OCI-LY3 (cell line): Measurements from ENCODE around the gene HGS.

ENCODE experiments used
- H2AFZ ChIP-seq: fragments of 200-600, 300-600 bp; shearing (Covaris generic); 2 replicates; pipeline ENCODE4 v1.6.0; 2014; ENCODE audit warnings: antibody characterized with exemption, low read depth, low read length
- H3K27ac ChIP-seq: fragments of 200-600, 300-600 bp; sonication (generic); 2 replicates; pipeline ENCODE4 v1.5.1; 2014; ENCODE audit warnings: mild to moderate bottlenecking, low read length, moderate library complexity, mixed read lengths
- H3K27me3 ChIP-seq: fragments of 200-600, 300-600 bp; sonication (generic); 2 replicates; pipeline ENCODE4 v1.6.1; 2014; ENCODE audit warnings: low read depth, low read length, mixed read lengths
- H3K36me3 ChIP-seq: fragments of 200-600, 300-600 bp; sonication (generic); replicated peaks from 2 replicates; pipeline ENCODE3; 2014; ENCODE audit warnings: low read depth, low read length, mixed read lengths
- H3K4me1 ChIP-seq: fragments of 300-600, 200-600 bp; sonication (generic); 2 replicates; pipeline ENCODE4 v1.6.1; 2014; ENCODE audit warnings: low read length, mixed read lengths
- H3K4me2 ChIP-seq: fragments of 200-600, 300-600 bp; sonication (generic); 2 replicates; pipeline ENCODE4 v1.6.1; 2014; ENCODE audit warnings: low read length, mixed read lengths
- H3K4me3 ChIP-seq: fragments of 300-600, 200-600 bp; sonication (generic); 2 replicates; pipeline ENCODE4 v1.5.1; 2014; ENCODE audit warnings: antibody characterized with exemption, mild to moderate bottlenecking, low read length, moderate library complexity
- H3K79me2 ChIP-seq: fragments of 300-600, 200-600 bp; shearing (Covaris generic); 2 replicates; pipeline ENCODE4 v1.6.1; 2014; ENCODE audit warnings: mild to moderate bottlenecking, low read length, mixed read lengths
- H3K9ac ChIP-seq: fragments of 300-600, 200-600 bp; shearing (Covaris generic); 2 replicates; pipeline ENCODE4 v1.6.0; 2014; ENCODE audit warnings: mild to moderate bottlenecking, low read length, moderate library complexity
- H3K9me3 ChIP-seq: fragments of 200-600, 300-600 bp; shearing (Covaris generic); 2 replicates; pipeline ENCODE4 v1.6.1; 2014; ENCODE audit warnings: low read length, mixed read lengths; ENCODE audit not compliant: insufficient read depth
- H4K20me1 ChIP-seq: fragments of 200-600, 300-600 bp; sonication (generic); 2 replicates; pipeline ENCODE4 v1.6.1; 2016; ENCODE audit warnings: low read length, mixed read lengths; ENCODE audit not compliant: insufficient read depth
- EZH2phosphoT487 ChIP-seq: fragments of 200-600 bp; shearing (Covaris generic); IDR thresholded peaks from 2 replicates; pipeline ENCODE4 v1.6.1; 2018; ENCODE audit warnings: antibody characterized with exemption, mixed run types, low read depth
- TF ChIP-seq, protein P1 (sequence below): fragments of 200-600, 300-600 bp; sonication (generic); IDR thresholded peaks from 2 replicates; pipeline ENCODE4 v1.5.1; 2014; ENCODE audit warnings: antibody characterized with exemption, low read length, low read depth

HGS gene

DNA sequence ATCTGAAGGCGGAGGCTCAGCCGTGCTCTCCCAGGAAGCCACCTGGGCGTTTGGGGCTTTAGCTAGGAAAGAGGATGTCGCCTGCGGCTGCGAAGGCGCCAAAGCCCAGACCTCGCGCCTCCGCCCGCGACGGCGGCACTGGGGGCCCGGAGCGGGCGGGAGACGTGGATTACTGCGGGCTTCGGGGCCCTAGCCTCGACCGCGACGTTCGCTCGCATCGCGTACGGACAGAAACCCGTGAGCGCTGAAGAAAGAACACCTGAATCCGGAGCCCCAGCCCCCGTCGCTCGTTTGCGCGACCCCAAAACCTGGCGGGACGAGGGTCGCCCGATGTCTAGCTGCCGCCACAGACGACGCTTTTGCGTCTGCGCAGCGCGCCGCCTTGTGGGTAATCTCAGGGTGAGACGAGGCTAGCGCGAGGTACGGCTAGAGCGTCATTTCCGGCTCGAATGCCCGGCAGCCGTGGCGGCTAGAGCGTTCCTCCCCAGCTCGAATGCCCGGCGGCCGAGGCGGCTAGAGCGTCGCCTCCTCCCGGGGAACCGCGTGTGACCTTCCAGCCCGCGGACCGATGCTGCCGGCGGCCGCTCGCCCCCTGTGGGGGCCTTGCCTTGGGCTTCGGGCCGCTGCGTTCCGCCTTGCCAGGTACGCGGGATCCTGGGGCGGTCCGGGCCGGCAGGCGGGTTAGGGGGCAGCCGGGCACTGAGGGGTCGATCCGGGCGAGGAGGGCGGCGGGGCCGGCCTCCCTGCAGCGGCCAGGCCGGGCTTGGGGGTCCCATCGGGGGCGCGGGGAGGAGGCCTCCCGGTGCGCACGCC, 19.3 kb downstream of the HGS start, which contains the start of gene MRPL12:
MRPL12 (plus strand) TSS at position 434 of the 813 bp plus-strand sequence; CDS start at position 569, 135 bp downstream.
- Histone ChIP-seq H3K9me3 (no peaks in the 10 kb centered on the region), H3K27ac (peak within 1 kb of the TSS; percentile 68), H3K4me3 (peak within 1 kb of the TSS; percentile 95), H3K4me2 (peak within 1 kb of the TSS; percentile 95), H3K27me3 (no peaks in the 10 kb centered on the region), H3K4me1 (peaks cover 19% of the 10 kb centered on the region), H3K9ac (peak within 1 kb of the TSS; percentile 95), H4K20me1 (peaks cover 6% of the 10 kb centered on the region), H3K79me2 (peaks cover 70% of the 10 kb centered on the region), H2AFZ (0 out of 2 replicates have a peak within 1 kb of the TSS, but pooled peaks have one; percentile 16), H3K36me3 (peaks cover 49% of the 10 kb centered on the region)
- TF ChIP-seq, protein P1, sequence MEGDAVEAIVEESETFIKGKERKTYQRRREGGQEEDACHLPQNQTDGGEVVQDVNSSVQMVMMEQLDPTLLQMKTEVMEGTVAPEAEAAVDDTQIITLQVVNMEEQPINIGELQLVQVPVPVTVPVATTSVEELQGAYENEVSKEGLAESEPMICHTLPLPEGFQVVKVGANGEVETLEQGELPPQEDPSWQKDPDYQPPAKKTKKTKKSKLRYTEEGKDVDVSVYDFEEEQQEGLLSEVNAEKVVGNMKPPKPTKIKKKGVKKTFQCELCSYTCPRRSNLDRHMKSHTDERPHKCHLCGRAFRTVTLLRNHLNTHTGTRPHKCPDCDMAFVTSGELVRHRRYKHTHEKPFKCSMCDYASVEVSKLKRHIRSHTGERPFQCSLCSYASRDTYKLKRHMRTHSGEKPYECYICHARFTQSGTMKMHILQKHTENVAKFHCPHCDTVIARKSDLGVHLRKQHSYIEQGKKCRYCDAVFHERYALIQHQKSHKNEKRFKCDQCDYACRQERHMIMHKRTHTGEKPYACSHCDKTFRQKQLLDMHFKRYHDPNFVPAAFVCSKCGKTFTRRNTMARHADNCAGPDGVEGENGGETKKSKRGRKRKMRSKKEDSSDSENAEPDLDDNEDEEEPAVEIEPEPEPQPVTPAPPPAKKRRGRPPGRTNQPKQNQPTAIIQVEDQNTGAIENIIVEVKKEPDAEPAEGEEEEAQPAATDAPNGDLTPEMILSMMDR: no peak
- TF ChIP-seq EZH2phosphoT487: no peak

DNA sequence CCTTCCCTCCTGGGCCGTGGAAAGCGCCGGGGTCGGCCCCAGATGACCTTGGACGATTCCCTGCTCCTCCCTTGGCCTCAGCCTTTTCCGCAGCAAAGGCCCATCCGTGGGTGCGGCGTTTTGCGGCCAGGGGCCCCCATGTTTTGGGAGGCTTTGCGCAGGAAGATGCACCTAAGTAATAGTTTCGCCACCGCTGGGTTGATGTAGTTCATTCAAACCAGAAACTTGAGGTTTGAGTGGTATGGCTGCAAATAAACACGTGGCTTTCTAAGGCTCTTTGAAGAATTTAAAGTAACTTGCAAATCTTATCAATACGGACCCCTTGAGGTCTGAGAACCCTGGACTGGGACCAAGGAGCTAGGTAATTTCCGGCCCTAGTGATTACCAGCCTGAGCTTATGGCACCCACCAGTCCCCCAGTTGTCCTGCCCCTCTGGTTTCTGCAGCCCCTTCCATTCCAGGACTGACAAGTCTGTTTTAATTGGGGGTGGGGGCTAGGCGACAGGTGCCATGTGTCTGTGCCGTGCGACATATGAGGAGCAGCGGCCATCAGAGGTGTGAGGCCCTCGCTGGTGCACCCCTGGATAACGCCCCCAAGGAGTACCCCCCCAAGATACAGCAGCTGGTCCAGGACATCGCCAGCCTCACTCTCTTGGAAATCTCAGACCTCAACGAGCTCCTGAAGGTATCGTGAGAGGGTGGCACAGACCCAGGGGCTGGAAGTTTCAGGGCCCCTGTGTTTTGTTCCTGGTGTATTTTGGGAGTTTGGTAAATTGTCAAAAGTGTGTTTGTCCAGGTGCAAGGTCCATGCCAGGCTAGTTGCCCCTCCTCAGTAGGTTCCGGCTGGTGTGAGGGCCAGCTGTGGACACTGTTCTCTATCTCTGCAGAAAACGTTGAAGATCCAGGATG, 20.2 kb downstream of the HGS start:
- no peak for TF ChIP-seq EZH2phosphoT487
- TF ChIP-seq, protein P1: no peak
- Histone ChIP-seq H2AFZ (no peak overlapping the region), H3K4me2 (peak overlapping the region; percentile 95), H3K4me1 (peaks cover 19% of the 10 kb centered on the region), H3K4me3 (peak overlapping the region; percentile 95), H3K36me3 (peaks cover 49% of the 10 kb centered on the region), H3K79me2 (peaks cover 63% of the 10 kb centered on the region), H3K9ac (peak overlapping the region; percentile 95), H3K9me3 (no peaks in the 10 kb centered on the region), H4K20me1 (peaks cover 6% of the 10 kb centered on the region), H3K27me3 (no peaks in the 10 kb centered on the region), H3K27ac (peak overlapping the region; percentile 58)

DNA sequence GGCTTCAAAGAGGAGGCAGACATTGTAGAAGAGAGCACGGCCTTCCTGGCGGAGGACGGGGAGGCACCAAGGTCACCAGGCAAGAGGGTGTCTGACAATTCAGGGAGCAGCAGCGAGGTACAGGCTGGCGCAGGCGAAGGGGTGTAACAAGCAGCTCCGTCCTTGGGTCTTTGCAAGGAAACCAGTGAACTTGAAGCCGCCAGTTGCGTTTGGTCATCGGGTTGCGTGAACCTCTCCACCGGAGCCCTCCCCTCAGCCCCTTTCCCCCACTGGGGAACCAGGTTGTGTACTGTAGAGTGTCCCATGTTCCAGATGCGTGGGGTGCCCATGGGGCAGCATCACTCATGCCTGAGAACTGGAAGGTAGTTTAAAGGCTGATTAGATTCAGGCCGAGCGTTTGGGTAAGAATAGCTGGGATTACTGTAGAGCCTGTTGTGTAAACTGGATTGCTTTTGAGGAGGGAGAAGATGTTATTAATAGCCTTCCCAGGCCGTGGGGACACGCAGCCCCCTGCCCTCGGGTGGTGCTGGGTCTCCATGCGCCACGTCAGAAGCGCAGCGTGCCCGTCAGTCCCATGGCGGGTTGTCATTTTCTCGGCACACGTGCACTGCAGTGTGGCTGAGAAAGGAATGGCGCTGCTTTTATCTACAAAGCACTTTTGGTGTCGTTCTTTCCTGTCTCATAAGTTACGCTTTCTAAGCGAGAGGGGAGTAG, 21.9 kb downstream of the HGS start:
- Histone ChIP-seq H2AFZ (no peak overlapping the region), H3K27ac (no peak overlapping the region), H3K9me3 (no peaks in the 10 kb centered on the region), H3K79me2 (peaks cover 51% of the 10 kb centered on the region), H4K20me1 (peaks cover 6% of the 10 kb centered on the region), H3K9ac (no peak overlapping the region), H3K4me3 (no peak overlapping the region), H3K4me2 (no peak overlapping the region), H3K27me3 (no peaks in the 10 kb centered on the region), H3K4me1 (peaks cover 23% of the 10 kb centered on the region), H3K36me3 (peaks cover 45% of the 10 kb centered on the region)
- TF ChIP-seq, protein P1: no peak
- no peak for TF ChIP-seq EZH2phosphoT487
